NCI-H2107 treated with DMSO at 0.1 percent for 48 hours (cell line): ENCODE results near the gene PDE2A.

Experiments
- DNase-seq: peaks from one replicate; lab custom pipeline; 2025; ENCODE audit not compliant: unreplicated experiment; lab: John Stamatoyannopoulos, UW

PDE2A gene

DNA sequence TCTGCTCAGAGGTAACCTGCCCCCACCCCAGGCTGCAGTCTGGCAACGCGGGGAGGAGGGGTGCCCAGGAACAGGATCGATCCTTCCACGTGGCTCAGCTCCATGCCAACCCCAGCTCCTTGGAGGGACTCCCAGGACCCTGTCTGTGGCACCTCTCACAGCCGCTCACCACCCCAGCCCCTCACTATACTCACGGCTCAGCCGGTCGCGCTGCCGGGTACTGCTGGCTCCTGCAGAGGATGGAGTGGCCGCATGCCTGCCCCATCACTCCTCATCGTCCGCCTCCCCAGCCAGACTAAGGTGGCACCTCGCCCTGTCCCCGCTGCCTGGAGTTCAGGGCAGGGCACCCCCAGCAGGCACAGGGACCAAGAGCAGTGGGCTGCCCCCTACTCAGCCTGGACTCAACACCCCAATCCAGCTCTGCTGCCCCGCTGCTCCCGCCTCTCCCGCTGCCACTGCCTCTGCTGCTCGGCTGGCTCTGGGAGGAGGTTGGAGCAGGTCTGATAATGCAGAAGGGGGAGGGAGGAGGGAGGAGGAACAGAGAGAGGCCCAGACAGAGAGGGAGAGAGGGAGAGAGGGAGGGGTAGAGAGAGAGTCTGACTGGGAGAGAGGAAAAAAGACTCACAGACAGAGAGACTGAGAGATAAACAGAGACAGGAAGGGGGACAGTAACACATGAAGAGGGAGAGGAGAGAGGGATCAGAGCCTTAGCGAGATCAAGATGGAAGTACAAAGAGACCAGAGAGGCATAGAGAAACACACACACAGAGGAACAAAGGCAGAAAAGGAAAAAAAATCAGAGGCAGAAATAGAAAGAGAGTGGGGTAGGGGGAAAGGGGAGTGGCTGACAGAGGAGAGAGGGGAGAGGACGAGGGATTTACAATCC, at the start of gene PDE2A:
PDE2A (minus strand) TSS at position 480 of the 886 bp plus-strand sequence; CDS start at position 265, 215 bp downstream.
- peak; percentile 37 for DNase-seq

DNA sequence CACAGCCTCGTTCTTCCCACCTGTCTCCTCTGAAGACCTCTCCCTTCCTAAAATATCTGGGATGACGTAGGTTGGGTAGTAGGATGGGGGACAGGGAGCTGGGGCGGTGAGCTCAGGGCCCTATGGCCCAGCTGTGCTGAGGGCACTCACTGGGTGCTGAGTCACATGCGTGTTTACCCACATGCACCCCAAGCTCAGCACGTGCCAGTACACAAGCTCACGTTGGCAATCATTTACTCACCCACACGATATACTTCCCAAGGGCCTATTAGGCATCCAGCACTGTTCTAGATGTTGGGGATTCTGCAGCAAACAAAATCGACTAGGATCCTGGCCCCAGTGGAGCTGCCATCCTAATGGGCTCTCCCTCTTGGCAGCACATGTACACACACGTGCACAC, 49.3 kb upstream of the PDE2A start:
- no peak for DNase-seq

DNA sequence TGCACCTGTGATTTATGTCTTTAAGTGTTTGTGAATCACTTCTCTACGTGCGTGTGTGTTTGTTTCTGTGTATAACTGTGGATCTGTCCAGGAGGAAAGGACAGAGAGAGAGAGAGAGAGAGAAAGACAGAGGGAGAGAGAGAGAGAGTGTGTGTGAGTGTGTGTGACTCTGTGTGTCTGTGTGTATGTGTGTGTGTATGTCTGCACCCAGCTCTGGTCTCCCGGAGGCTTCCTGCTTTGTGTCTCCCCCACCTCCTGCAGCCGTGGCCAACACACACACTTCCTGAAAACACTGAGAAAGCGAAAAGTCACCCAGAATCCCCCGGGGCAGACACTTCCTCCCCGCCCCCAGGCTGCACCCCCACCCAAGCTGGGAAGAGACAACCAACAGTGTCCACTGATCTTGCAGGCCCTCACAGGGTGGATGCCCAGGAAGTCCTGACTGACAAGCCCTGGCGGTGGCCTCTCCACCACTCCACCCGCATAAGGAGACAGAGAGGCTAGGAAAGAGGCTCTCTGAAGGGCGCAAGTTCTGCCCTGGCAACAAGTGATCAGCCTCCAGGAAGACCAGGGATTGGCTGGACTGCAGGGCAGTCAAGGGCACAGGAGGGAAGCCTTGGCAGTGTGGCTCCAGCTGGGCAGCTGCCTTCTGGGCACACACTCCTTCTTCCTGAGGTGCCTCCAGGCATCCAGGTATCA, 48.0 kb upstream of the PDE2A start:
- peak; percentile 88 for DNase-seq

DNA sequence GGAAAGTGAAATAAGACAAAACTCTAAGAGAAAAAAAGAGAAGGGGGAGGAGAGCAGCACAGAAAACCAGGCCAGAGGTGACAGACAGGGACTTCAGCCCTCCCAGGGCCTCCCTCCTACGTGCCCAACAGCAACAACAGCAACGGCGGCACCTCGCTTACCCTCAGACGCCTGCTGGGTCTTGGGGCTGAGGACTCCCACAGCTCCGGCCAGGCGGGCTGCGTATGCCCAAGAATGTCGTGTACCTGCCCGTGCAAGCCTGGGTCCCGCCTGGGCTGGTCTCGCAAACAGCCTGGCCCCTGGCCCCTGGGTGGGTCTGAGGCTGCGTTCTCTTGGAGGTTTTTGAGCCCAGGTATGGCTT, 47.4 kb upstream of the PDE2A start:
- peak; percentile 7 for DNase-seq

DNA sequence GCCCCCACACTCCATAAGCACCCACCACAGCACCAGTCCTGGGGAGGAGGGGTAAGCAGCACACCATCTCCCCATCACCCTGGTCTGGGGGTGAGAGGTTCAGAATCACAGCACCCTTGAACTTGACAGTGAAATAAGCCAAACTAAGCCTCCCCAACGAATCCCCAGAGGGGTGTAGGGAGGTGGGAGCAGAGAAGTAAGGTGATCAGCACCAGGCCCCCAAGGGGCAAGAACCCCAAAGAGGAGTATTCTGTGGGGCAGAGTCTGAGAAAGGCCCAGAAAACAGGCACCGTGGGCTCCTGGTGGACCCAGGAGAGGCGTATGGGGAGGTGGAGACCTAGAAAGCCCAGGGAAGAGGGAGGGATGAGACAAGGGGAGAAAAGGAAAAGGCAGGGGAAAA, 47.1 kb upstream of the PDE2A start:
- no peak for DNase-seq

DNA sequence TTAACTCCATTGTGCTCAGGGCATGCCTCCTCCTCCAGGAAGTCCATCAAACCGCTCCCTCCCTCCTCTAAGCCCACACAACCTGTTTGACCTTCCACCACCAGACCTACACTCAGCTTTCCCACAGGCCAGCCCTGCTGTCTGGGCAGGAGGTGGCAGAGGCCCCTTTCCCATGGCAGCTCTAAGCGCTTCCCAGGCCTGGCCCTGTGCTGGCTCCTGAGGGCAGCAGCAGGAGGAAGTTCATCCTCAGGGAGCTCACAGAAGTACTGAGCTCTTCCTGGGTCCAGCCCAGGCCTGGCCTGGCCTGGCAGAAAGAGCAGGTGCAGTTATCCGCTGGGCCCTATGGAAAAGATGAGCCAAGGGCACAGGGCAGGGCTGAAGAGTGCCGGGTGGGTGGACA, 46.6 kb upstream of the PDE2A start:
- no peak for DNase-seq

DNA sequence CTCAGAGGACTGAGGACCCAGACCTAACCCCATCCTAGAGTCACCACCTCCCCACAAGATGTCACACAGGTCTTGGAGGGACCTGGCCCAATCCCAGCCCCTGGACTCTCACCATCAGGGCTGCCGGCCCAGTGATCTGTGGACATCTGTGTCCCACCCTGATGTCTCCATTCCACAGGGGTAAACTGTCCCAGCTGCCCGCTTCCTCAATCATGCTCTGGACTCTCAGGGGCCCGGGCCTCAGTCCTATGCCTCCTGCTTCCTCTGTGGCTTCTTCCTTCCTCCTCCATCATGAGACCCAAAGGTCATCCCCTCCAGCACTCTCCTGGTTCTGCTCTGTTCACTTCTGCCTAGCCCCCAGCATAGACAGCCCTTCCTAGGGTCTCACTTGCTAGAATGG, 45.8 kb upstream of the PDE2A start:
- DNase-seq, result no peak

DNA sequence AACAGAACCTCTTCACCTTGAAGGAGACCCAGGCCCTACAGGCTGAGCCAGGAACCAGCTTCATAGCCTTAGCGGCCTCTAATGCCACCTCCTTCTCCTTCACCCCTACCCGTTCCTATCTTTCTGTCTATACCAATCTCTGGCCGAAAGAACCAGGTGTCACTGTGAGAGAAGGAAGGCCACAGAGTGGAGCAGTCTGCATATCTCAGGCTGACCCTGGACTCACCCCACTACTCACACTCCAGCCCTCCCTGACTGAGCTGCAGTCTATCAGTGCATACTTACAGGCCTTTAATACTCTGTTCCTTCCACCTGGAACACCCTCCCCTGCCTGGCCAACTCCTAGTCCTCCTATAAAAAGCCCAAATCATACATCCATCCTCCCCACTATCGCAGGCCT, 45.3 kb upstream of the PDE2A start:
- DNase-seq, result no peak

DNA sequence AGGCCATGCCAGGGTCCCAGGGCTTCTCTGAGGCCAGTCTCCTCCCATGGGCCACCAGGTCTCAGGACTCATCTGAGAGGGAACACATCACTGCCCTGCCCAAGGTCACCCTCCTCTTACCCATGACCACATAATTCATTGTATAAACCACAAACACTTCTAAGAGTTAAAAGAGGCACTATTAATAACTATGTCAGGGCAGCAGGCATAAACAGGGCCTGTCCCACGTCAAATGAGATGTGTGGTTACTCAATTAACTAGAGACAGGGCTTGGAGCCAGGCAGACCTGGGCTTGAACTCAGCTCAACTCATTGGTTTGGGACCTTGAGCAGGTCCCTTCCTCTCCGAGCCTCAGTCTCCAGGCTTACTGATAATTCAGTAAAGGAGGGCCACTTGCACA, 44.9 kb upstream of the PDE2A start:
- no peak for DNase-seq

DNA sequence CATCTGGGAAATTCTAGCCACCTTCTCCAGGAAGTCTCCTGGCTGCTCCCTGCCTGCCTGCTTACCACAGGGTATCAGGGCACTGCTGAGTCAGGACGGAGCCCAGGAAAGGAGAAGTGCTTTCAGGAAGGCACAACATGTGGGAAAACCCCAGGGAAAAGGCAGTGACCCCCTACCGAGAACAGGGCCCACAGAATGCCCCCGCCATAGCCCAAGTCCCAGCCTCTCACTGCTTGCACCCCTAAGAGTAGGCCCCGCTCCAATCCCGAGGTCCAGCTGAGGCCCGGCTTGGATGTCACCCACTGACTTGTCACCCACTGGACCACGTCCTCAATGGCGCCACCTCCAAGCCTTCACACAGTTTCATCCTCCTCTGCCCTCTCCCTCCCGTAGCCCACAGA, 43.9 kb upstream of the PDE2A start:
- DNase-seq, result no peak

DNA sequence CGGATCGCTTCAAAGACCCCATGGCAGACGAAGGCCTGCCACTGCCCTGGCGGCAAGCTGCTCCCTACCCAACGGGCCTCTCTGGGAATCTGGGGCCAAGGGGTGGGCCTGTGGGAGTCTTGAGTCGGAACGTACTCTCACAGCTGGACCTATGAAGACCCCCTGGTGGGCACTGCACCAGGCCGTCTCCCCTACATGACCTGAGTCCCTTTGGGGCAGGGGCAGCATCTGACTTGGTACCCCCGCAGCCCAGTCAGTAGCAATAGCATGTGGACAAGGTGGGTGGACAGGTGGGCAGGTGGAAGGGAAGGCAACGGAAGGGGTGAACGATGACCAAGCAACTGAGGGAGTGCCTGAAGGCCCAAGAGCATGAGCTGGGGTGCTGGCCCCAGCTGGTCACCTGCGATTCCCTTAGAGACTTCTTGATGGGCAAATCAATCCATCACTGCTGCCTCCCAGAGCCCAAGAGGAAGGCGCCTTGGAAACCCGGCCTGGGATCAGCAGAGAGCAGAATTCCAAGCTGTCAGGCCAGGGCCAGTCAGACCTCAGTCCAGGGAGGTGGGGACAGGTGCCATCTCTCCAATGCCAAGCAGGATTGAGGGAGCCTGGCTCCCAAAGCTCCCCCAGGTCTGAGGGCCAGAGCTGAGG, 42.7 kb upstream of the PDE2A start:
- no peak for DNase-seq

DNA sequence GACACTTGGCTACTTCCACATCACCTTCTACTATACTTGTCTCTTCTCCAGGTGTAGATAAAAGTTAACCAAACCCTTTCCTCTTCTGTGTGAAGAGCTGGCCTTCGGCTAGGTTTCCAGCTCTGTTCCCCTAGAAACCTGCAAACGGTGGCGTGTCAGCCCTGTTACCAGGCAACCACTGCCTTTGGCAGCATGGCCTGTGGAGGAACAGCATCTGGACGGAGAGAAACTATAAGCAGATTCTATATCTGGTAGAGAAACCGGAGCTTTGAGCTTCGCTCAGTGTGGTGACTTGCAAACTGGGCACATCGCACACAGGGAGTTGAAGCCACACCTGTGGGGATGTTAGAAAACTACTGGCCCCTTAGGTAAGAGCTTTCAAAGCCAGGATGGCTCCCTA, 42.1 kb upstream of the PDE2A start:
- DNase-seq, result peak; percentile 43

DNA sequence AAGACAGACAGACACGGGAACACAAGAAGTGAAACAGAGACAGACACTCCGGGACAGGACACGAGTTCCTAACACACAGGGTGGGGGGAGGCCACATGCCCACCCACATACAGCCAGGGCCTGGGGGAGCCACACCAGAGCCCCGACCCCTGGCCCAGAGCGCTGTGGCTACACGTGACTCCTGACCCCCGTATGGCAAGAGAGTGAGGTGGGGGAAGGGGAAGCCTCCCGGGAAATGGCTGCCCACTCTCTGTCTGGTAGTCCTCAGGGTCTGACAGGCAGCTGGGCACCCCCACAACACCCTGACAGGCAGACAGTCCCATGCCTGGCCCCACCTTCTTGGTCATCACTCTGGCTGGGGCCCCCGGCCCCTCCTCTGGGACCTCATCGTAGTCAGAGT, 38.6 kb upstream of the PDE2A start:
- DNase-seq, result no peak

DNA sequence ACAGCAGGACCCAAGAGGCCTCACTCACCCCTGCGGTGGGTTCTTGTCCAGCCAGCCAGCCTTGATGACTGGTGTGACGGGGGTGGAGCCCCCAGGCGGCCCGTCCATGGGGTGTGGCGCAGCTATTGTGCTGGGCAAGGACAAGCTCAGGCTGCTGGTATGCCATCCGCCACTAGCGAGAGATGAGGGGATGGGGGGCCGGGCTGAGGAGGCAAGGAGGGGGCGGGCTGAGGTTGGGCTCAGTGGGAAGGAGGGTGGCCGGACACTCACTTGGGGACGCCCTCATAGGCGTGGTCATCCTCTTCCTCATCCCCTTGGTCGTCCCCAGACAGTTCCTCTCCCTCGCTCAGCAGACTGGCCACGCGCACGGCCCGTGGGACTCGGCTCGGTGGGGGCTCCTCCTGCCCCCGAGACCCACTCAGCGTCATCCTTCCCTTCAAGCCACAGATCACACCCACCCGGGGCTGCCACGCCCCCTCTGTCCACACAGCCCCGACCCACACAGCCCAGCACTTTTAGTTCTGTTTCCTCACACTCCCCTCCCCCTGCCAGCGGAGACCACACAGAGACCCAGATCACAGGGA, 38.0 kb upstream of the PDE2A start:
- no peak for DNase-seq

DNA sequence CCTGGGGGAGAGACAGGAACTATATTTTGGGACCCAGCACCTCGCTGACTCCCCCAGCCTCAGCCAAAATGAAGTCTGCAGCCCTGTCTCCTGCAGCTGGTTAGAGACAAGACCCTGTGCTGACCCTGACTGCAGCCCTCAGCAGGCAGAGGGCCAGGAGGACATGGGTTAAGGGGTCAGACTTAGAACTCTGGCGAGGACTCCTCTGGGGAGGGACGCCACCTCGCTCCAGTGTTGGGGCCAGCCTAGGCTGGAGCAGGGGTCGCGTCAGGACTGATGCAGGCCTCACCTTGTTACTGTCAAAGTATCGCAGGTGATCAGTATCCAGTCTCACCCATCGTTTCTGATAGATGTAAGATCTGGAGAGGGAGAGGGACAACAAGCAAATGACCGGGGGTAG, 36.9 kb upstream of the PDE2A start:
- no peak for DNase-seq

DNA sequence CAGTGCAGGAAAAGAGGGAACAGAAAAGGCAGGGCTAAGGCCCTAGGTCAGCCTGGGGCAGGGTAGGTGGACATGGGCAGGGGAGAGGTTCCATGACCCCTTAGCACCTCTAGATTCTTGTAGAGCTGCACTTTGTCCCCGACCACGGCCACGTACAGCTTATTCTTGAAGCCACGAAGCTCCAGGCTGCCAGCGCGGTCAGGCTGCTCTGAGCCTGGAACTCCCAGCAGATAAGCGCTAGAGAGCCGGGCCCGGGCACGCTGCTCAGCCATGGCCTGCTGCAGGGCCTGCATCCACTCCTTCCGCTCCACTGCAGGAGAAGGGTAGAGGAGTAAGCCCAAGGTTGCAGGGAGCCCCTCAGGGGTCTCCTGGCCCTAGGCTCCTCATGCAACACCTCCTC, 36.1 kb upstream of the PDE2A start:
- DNase-seq, result no peak

DNA sequence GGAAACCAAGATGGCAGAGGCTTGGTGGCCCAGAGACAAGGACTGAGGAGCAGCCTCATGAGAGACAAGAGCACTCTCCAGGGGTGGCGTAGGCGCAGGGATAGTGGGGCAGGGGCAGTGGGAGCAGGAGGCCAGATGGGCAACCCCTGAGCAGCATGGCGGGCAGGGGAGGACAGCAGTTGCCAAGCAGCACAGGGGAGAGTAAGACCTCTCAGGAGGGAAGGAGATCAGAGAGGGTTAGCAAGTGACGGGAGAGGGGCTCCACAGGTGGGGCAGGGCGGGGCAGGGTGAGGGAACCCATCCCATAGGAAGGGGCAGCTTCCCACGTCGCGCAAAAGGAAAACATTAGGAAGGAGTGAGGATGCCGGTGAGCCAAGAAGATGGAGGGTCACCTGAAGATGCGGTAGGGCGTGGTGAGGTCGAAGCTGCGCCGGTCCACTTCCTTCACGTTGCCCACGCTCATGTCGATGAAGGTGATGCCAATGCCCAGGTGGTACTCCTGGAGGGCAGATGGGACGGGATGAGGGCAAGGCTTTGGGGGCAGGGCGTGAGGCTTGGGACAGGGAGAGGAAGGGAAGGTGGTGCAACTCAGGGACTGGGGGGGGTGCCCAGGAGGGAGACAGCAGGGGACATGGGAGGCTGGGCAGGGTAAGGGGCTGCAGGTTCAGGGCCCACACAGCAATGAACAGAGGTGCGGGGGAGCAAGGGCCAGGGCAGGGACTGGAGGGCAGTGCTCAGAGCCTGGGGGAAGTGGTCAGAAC, 35.4 kb upstream of the PDE2A start:
- no peak for DNase-seq

DNA sequence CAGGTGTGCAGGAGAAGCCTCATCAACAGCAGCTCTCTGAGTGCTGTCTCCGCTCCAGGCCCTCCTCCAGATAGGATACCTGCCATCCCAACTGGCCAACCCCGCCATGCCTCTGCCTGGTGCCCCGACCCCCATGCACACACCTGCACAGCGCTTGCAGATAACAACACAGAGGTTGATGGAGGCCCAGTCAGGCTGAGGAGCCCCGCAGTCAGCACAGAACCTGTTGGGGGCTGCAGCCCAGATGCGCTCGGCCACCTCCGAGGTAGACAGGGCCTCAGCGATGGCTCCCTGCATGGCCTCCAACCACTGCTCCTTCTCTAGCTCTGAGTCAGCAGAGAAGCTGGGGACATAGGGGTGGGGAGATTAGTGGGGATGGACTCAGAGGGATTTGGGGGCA, 32.8 kb upstream of the PDE2A start:
- no peak for DNase-seq

DNA sequence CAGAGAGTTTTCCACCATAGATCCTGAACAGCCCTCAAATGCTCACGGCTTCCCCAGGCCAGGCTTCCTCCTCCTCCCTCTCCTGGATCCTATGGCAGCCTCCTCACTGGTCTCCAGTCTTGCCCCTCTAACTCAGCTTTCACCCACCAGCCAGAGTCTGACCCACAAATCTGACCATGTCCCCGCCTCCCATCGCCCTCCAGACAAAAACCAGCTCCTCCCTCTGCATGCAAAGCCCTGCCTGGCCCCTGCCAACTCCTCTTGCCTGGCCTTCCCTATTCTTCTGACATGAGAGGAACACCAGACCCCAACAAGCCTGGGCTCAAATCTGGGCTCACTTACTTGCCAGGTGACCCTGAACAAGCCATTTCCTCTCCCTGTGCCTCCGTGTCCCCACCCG, 32.4 kb upstream of the PDE2A start:
- DNase-seq, result no peak

DNA sequence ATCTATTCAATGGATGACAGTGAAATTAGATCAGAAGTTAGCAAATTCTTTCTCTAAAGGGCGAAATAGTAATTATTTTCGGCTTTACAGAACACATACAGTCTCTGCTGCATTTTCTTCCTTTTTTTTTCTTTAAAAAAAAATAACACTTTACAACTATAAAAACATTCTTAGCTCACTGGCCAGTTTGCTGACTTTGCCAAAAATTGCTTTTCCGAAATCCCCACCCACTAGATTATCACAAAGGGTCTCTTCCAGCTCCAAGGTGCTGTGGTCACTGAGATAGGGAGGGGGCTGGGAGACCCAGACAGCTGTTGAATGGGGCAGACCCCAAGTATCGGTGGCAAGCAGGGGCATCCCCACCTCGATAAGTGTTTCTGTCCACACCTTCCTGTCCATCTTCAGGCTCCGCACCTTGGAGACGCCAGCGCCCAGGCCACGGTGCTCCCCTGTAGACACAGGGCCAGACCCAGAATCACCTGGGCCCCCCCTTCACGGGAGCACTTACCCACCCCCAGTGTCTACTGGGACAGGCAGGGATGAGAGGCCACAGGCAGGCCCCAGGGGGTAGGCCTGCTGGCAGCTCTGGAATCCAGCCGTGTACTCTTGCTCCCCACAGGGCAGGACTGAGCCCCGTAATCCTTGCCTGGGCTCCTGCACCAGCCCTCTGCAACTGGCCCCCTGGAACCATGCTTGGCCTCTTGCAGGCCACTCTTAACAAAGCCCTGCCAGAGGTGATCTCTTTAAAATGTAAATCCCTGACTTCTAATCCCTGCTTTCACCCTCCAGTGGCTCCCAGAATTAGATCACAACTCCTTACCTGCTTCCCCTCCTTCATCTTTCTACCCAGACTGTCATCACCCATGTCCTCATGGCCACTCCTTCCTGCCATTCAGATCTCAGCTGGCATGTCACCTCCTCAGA, 31.5 kb upstream of the PDE2A start:
- DNase-seq, result no peak
